GM12801 (cell line): ENCODE measurements around the gene HNRNPR.

Experiments used
- CTCF ChIP-seq: IDR thresholded peaks from one replicate; pipeline ENCODE4 v1.5.1; 2011; ENCODE audit warnings: control low read depth; ENCODE audit not compliant: insufficient read length; ENCODE audit errors: extremely low read depth

Gene HNRNPR

DNA sequence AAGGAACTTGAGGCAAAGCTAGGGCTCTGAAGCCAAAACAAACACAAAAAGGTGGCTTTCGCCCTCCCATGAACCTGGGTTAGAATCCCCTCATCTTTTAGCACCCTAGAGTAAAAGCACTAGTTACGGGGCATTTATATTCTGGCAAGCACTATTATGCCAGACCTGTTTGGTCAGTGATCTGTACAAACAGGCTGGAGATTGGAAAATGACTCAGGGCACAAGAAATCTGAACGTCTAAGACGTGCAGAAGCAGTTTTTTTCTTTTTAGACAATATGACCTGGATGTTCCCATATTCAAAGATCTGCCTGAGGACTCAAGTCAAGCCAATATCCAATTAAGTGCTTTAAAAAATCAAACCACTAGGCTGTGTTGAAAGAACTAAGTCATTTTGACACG is 22.5 kb upstream of the HNRNPR start:
- no peak for TF ChIP-seq CTCF

DNA sequence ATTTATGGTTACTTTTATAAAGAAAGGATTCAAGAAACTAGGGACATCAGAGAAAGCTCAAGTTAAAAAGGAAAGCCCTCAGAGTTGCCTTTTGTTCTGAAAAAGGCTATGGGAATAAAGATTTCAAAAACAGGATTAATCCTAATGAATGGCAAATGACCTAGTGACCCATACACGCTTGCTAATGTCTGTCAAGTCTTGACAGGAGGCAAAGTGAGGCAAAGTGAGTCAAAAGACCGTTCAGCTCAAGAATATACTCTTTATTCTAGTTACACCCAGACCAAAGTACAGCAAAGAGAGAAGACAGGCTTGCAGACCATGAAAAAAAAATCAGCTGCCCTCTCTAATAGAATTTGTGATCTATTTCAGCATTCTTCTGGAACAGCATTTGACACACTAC is 22.1 kb upstream of the HNRNPR start:
- no peak for TF ChIP-seq CTCF

- TF ChIP-seq CTCF = no peak
These were observed 18.2 kb upstream of the HNRNPR start for GRCh38 chr1:23362218-23362713.

- TF ChIP-seq CTCF = no peak
These were observed 14.3 kb upstream of the HNRNPR start for GRCh38 chr1:23358310-23358875.

DNA sequence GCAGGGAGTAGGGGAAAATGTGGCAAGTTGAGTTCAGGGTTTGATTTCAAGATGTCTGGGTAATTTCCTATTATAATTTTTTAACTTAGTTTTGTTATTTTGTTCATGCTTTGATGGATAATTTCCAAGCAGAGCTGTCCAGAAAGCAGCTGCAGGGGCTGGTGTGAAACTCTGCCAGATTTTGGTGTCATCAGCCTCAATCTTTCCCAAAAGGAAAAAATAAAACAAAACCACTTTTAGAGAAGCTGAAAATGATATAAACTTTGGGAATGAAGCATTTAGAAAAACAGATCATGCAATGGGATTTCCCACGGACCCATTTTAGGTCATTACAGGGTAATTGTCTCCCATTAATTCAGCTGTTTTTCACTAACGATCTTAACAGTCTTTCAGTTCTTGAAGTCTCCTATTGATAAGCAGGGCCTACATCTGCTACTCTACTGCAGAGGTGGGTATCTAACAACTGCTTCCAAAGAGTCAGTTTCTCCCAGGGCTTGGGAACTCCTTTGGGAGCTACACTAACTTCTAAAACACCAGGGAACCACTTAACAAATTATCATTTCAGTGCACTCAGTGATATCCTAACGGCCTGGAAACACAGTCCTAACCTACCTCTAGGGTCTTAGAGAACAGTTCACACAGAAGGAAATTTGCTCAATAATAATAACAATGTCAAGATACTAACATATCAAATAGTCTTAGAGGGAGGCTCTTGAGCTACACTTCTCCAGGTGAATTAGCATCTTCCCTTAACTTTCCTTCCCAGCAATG is 13.2 kb upstream of the HNRNPR start:
- TF ChIP-seq CTCF = no peak

- TF ChIP-seq CTCF = no peak
These were observed 12.5 kb upstream of the HNRNPR start for GRCh38 chr1:23356471-23357137.

DNA sequence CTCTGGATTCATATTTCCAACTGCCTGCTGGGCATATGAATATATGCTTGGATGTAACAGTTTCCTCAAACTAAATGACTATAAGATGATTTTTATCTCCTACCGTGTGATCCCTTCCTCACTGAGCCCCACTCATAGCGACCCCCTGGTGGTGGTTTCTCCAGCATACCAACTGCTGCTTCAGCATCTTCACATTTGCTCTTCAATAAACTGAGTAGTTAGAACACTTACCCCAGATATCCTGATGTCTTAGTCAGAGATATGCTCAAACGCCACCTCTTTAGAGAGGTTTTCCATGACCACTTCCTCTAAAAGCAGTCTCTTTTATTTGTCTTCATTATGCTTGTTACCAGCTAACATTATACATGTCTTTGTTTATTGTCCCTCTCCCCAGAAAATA is 10.2 kb upstream of the HNRNPR start:
- TF ChIP-seq CTCF = no peak
